Chondrocyte (in vitro differentiated cells): Measurements from ENCODE around the gene SMCO2. TPM values are rescaled to one million over a fixed set of nuclear protein-coding genes. Genes with fewer than 3 reads are reported as not detected.

Source experiments
- DNase-seq: peaks from one replicate; pipeline ENCODE4 v3.0.0; 2021; ENCODE audit warnings: mixed read lengths, low spot score
- H3K27ac Mint-ChIP-seq: one replicate; pipeline ENCODE4 v1.8.0; 2021; ENCODE audit warnings: mild to moderate bottlenecking, moderate library complexity, mixed read lengths; ENCODE audit not compliant: unreplicated experiment
- H3K27me3 Mint-ChIP-seq: 2 replicates; pipeline ENCODE4 v1.8.0; 2021; ENCODE audit warnings: low read depth, mixed read lengths
- H3K36me3 Mint-ChIP-seq: 2 replicates; pipeline ENCODE4 v1.8.0; 2021; ENCODE audit warnings: low read depth, mixed read lengths
- H3K4me1 Mint-ChIP-seq: 2 replicates; pipeline ENCODE4 v1.8.0; 2021; ENCODE audit warnings: low read depth, mild to moderate bottlenecking, mixed read lengths
- H3K4me3 Mint-ChIP-seq: one replicate; pipeline ENCODE4 v1.8.0; 2021; ENCODE audit warnings: mild to moderate bottlenecking, moderate library complexity, mixed read lengths; ENCODE audit not compliant: unreplicated experiment
- H3K9me3 Mint-ChIP-seq: 2 replicates; pipeline ENCODE4 v1.8.0; 2021; ENCODE audit warnings: low read depth, mixed read lengths
- total RNA-seq: library from RNA; stranded (reverse); gene quantifications from 3 replicates; pipeline ENCODE4 v1.2.1, GENCODE V29; 2021
- TF ChIP-seq, protein P1 (sequence below): fragments of 200-600 bp; sonication (generic); IDR thresholded peaks from 2 replicates; pipeline ENCODE4 v1.5.0; 2021; ENCODE audit warnings: antibody characterized with exemption, mild to moderate bottlenecking, moderate library complexity

The SMCO2 gene
- total RNA-seq, 1 donor from 2014 or later, result not detected

DNA sequence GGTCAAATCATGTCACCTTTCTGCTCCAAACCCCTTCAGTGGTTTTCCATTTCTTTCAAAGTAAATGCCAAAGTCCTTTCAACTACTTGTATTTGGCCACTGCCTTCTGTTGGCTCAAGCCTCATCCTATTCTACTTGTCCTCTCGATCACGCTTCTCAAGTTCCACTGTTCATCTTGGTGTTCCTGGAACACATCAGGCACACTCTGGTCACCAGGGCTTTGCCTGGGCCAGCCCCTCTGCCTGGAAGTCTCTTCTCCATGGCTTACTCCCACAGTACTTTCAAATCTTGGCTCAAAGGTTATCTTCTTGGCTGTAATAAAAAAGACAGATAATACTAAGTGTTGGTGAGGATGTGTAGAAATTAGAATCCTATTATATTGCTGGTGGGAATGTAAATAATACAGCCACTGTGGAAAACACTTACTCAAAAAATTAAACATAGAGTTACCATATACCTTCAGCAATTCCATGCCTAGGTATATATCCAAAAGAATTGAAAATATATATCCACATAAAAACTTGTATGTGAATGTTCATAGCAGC is 60.2 kb downstream of the SMCO2 start:
- Mint-ChIP-seq H3K9me3 (peaks cover 3% of the 10 kb centered on the region), H3K4me1 (peaks cover 26% of the 10 kb centered on the region), H3K4me3 (no peak overlapping the region), H3K36me3 (no peaks in the 10 kb centered on the region), H3K27me3 (no peaks in the 10 kb centered on the region), H3K27ac (no peak overlapping the region)
- TF ChIP-seq, protein P1, sequence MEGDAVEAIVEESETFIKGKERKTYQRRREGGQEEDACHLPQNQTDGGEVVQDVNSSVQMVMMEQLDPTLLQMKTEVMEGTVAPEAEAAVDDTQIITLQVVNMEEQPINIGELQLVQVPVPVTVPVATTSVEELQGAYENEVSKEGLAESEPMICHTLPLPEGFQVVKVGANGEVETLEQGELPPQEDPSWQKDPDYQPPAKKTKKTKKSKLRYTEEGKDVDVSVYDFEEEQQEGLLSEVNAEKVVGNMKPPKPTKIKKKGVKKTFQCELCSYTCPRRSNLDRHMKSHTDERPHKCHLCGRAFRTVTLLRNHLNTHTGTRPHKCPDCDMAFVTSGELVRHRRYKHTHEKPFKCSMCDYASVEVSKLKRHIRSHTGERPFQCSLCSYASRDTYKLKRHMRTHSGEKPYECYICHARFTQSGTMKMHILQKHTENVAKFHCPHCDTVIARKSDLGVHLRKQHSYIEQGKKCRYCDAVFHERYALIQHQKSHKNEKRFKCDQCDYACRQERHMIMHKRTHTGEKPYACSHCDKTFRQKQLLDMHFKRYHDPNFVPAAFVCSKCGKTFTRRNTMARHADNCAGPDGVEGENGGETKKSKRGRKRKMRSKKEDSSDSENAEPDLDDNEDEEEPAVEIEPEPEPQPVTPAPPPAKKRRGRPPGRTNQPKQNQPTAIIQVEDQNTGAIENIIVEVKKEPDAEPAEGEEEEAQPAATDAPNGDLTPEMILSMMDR, result no peak
- DNase-seq, result no peak

DNA sequence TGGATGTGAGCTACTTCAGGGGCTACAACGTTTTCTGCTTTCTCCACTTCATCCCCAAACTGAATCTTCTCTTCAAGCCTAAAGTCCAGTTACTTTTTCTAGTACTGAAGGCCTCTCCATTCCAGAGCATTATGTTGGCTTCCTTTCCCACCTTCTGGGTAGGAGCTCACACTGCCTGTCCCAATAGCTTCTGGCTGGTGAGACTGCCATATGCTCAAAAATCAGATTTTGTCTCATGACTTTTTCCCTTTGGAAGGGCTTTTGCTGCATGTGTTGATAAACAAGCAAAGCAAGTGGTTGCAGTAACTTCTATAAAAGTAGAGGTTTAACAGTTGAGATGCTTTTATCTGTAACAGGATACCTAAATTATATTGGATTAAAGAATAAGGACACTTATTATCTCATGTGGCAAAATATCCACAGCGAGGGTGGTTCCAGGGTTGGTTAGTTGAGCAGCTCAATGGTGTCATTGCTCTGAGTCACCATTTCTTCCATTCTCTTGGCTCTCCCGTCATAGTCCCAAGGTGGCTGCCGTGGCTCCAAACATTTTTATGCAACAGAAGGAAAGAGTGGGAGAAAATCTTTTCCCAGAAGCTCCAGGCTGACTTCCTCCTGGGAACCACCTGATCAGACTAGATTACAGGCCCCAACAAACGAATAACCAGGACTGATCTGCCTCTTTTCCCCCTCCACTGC is 62.3 kb downstream of the SMCO2 start:
- no peaks in the 10 kb centered on the region for H3K36me3 Mint-ChIP-seq
- no peak for DNase-seq
- TF ChIP-seq, protein P1, result no peak
- peaks cover 27% of the 10 kb centered on the region for H3K4me1 Mint-ChIP-seq
- peaks cover 3% of the 10 kb centered on the region for H3K9me3 Mint-ChIP-seq
- H3K27me3 Mint-ChIP-seq, result no peaks in the 10 kb centered on the region
- no peak overlapping the region for H3K27ac Mint-ChIP-seq
- no peak overlapping the region for H3K4me3 Mint-ChIP-seq

DNA sequence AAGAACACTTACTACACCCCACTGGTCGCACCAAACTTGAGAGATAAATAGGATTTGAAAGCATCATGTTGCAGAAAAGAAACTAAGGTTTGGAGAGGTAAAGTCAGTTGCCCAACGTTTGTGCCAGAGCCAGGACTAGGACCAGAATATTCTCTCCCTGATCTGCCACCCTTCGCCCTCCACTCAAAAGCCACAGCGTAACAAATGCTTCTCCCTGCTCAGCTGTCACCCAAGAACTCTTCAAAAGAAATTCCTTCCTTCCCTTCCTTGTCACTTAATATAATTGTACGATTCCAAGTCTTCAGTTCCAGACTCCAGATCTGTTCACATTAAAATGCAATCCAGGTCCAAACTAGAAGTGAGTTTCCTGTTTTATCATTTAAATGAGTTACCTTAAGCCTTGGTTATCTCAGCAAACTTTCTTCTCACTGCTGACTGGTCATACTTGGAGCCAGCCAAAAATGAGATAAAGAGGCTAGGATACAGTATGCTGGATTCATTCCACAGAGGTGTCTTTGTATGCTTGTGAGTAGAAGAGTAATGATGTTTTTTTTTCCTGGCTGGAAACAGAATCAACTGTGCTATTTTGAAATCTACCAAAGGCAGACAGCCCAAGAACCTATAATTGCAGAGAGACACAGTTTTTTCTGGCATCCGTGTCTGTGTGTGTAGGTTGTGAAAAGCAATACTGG is 64.6 kb downstream of the SMCO2 start:
- Mint-ChIP-seq H3K4me3 (no peak overlapping the region), H3K4me1 (peaks cover 10% of the 10 kb centered on the region), H3K9me3 (peaks cover 3% of the 10 kb centered on the region), H3K27ac (peak overlapping the region; percentile 9), H3K36me3 (no peaks in the 10 kb centered on the region), H3K27me3 (no peaks in the 10 kb centered on the region)
- TF ChIP-seq, protein P1, result no peak
- DNase-seq, result no peak

DNA sequence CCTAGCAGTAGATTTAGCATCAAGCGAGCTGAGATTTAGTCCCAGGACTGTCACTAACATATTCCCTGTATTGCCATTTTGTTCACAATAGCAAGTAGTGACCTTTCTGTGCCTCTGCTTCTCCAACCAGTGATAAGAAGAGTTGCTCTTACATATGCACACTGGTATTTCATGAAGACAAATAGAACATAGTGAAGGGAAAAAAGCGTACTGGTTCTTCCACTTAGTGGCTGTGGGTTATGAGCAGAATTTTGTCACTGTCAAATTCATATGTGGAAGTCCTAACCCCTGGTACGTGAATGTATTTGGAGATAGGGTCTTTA is 65.1 kb downstream of the SMCO2 start:
- Mint-ChIP-seq H3K4me1 (peaks cover 10% of the 10 kb centered on the region), H3K9me3 (peaks cover 2% of the 10 kb centered on the region), H3K27me3 (no peaks in the 10 kb centered on the region), H3K4me3 (no peak overlapping the region), H3K36me3 (no peaks in the 10 kb centered on the region), H3K27ac (peak overlapping the region; percentile 9)
- DNase-seq, result no peak
- TF ChIP-seq, protein P1, result no peak

DNA sequence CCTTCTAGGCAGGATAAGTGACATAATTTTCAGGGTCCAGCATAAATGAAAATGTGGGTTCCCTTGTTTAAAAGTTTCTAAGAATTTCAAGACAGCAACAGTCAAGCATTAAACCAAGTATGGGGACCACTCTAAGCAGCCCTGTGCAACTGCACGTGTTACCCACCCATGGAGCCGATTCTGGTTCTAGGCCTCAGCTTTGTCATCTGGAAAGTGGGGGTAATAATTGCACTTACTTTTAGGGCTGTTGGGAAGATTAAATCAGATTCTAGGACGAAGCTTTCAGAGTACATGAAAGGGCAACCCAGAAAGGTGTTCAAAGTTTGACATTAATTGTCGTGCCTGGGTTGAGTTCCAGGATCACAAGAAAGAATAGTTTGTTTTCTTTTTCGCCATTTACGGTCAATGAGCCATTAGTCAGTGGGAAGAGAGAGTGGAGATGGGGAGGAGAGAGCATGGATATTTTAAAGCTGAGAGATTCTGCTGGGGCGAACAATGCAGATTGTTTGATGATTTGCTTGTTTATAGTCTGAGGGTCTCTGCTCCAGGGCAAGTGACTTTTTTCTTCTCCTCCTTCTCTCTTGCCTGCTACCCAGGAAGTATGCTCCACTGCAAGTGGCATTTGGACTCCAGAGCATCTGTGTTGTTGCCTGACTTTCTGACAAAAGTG is 66.8 kb downstream of the SMCO2 start:
- no peak for DNase-seq
- no peaks in the 10 kb centered on the region for H3K9me3 Mint-ChIP-seq
- no peak overlapping the region for H3K27ac Mint-ChIP-seq
- H3K4me1 Mint-ChIP-seq, result peaks cover 10% of the 10 kb centered on the region
- H3K4me3 Mint-ChIP-seq, result no peak overlapping the region
- H3K27me3 Mint-ChIP-seq, result no peaks in the 10 kb centered on the region
- TF ChIP-seq, protein P1, result no peak
- no peaks in the 10 kb centered on the region for H3K36me3 Mint-ChIP-seq
